HG03442 (cell line): ENCODE results near the gene PKD2L2.
"Not testable (repeated sequence)": the region's sequence is repeated elsewhere in the genome, so short reads cannot be mapped to it uniquely, and the experiment has no call there.

Experiments used
- ATAC-seq: cut with Tn5 transposase; IDR thresholded peaks from one replicate; pipeline ENCODE4 v1.9.1; 2021; ENCODE audit warnings: mild to moderate bottlenecking, moderate library complexity; ENCODE audit not compliant: unreplicated experiment

The PKD2L2 gene

GRCh38 chr5:137888863-137889759 lies at the start of gene PKD2L2:
Gene PKD2L2, plus strand, starts transcription at chr5:137889457. Its CDS starts 35 bp downstream, at chr5:137889492.
- peak; percentile 96 for ATAC-seq

DNA sequence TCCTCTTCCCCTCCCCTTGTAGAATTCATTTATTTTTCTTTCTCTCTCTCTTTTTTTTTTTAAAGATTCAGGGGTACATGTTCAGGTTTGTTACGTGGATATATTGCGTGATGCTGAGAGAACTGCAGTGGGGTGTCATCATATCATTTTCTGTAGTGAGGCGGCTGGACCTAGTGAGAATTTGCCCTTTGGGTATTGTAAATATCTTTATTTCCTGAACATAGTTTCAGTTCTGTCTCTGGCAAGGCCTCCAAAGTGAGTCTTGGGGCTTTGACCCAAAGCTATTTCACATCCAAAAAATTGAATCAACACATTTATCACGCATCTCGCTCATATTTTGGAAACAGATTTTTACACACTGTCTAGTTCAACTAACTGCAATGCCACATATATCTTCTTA lies 47.0 kb upstream of the PKD2L2 start:
- no peak for ATAC-seq

- no peak for ATAC-seq
Observed at GRCh38 chr5:137843676-137844299, 45.5 kb upstream of the PKD2L2 start.

GRCh38 chr5:137845472-137845871 lies 43.8 kb upstream of the PKD2L2 start:
- no peak for ATAC-seq

DNA sequence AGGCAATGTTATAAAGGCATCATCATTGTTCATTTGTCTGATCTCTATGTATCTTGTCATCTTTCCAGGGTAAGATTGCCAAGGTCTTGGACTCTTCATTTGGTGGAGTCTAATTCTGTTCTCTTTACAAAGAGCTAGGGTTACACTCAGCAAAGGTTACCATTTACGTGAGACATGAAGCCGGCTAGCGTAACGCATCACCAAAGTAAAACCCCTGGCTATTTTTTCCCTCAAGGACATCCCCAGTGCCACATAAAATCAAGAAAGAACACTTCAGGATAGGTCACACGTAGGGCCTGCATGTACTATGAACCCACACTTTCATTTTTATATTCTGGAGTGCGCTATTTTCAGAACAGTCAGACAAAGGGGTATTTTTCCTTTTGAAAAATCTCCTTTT lies 41.6 kb upstream of the PKD2L2 start:
- ATAC-seq, result no peak

DNA sequence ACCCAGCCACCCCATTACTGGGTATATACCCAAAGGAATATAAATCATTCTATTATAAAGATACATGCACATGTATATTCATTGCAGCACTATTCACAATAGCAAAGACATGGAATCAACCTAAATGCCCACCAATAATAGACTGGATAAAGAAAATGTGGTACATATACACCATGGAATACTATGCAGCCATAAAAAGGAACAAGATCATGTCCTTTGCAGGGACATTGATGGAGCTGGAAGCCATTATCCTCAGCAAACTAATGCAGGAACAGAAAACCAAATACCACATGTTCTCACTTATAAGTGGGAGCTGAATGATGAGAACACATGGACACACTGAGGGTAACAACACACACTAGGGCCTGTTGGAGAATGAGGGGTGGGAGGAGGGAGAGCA lies 36.1 kb upstream of the PKD2L2 start:
- not testable (repeated sequence) for ATAC-seq

DNA sequence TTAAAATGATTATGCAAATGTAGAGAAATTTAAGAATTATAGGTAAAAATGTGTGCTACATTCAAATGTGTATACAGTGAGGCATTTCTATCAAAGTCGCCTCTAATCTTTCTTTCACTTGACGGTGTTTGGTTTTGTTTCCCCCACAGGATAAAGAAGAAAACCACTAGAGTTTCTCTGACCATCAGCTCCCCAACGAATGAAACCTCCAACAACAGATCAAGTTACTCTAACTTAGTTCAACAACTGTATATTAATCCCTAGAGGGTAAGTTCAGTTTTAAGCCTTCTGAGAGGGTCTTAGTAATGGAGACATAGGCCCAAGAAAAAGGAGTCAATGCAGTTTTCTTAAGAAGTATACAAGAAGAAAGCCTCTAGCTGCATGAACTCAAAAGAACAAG lies 33.1 kb upstream of the PKD2L2 start:
- no peak for ATAC-seq

DNA sequence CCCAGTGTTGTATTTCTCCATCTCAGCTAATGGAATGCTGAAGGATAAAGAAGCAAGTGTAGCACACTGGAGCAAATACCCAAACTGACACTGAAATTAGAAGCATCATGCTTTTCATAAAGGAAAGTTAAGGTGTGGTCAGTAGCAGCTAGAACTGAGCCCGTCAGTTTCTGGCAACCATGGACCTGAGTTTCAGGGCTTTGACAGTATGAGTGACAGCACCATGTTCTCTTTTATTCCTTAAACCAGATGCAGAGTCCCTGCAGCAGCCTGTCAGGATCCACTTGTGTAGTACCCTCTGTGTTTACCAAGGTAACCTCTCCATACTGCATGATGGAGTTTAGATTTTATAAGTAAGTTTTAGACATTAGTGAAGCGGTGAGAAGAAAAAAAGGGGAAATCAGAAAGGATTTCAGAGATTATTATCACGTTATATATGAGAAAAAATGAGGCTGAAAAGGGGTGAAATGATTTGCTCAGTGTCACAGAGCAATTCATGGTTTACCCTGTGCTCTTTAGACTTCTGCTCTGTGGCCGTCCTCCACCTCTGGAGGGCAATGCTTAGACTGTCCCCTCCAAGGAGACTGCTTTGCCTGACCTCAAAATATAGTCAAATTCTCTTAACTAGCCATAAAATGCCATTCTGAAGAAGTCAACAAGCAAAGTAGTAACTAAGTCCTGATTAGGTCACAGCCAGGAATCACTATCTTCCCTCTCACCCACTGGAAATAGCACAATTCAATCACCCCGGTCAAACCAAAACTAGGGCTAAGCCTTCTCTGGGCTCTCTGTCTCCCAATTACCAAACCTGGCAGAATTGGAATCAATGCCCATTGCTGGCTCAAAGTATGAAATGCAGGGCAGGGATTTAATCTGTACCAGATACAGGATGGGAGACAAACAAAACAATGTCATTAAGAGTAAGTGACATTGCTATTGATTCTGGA lies 32.1 kb upstream of the PKD2L2 start:
- peak; percentile 44 for ATAC-seq

DNA sequence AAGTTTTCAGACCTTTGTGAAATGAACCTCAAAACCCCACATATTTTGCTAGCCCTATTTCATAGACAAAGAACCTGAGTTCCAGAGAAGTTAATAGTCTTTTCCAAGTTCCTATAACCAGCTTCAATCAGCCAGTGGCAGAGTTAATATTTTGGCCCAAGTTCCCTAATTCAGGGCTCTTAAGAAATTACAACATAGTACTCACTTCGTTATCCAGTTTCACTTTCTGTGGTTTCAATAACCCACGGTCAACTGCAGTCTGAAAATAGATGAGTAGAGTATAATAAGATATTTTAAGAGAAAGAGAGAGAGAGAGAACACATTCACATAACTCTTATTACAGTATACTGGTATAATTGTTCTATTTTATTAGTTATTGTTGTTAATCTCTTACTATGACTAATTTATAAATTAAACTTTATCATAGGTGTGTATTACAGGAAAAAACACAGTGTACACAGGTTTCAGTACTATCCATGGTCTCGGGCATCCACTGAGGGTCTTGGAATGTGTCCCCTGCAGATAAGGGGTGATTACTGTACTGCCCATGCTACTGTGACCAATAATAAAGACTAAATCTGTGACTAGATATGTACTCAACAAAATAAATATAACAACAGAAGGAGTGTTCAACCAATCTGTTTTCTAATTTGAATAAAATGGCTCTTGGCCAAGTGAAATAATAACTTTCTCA lies 30.9 kb upstream of the PKD2L2 start:
- ATAC-seq, result peak; percentile 81

- ATAC-seq, result no peak
Observed at GRCh38 chr5:137858954-137859353, 30.3 kb upstream of the PKD2L2 start.

DNA sequence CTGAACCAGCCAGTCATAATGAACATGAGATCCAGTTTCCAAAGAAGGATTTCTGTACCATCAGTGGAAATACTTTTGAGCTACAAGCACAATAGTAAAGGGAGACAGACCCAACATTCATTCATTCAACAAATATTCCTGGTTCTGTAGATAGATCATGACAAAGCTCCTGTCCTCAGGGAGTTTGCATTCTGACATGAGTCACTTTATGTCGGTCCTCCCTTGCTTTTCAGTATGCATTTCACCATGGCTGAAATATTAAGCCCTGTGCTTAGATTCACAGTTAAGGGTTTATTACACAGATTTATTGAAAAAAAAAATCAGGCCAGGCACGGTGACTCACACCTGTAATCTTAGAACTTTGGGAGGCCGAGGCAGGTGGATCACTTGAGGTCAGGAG lies 27.0 kb upstream of the PKD2L2 start:
- ATAC-seq, result no peak

GRCh38 chr5:137863653-137864052 lies 25.6 kb upstream of the PKD2L2 start:
- ATAC-seq, result not testable (repeated sequence)

GRCh38 chr5:137866541-137867388 lies 22.5 kb upstream of the PKD2L2 start:
- ATAC-seq, result no peak

DNA sequence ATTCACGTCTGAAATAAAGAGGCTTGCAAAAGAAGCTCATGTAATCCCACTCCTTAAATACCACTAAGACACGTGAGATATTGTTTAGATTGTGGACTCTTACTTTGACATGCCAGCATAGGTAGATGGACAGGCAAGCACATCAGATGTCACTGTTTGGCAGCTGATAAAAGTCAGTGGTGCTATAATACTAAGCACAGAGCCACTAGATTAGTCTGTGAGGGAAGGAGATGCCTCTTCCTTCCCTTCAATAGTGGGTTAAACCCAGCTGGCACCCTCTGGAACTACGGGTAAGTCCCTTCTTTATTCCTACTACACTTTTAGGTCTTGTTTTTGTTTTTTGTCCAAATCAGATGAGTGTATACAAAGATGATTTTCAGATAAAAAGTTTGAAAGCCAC lies 21.6 kb upstream of the PKD2L2 start, which contains the start of gene MYOT:
TSS of gene MYOT (plus strand) at position 197 of the 400 bp plus-strand sequence. CDS start 2,792 bp downstream, outside the sequence.
- no peak for ATAC-seq

DNA sequence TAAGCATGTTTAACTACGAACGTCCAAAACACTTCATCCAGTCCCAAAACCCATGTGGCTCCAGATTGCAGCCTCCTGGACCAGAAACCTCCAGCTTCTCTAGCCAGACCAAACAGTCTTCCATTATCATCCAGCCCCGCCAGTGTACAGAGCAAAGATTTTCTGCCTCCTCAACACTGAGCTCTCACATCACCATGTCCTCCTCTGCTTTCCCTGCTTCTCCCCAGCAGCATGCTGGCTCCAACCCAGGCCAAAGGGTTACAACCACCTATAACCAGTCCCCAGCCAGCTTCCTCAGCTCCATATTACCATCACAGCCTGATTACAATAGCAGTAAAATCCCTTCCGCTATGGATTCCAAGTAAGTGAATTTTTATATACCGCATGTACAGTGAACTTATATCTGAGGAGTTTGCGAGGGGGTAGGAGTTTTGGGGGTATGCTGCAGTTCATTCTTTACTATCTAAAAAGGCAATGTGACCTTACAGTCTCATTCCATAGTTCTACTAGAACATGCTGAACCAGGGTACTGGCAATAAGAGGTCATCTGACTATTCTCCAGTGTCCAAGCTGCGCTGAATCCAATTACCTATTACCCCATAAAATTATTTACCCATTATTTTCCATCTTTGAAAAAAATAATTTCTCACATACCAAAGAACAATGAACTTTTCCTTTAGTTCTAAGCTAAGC lies 18.5 kb upstream of the PKD2L2 start:
- no peak for ATAC-seq

DNA sequence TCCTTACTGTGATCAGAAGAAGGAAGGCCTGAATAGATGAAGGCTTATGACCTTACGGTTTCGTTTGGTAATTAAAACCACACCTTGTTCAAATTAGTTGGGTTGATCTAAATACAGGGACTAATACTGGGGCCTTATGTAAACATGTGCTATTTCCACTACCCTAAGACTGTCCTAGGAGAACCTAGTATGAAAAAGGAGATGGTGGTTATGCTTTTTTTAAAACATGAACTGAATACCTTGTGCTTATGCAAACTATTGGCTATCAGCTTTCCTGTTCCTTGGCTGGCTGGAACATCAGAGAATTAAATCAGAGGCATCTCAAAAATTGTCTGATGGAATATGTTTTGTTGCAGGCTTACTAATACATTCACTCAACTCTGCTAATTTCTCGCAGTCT lies 17.7 kb upstream of the PKD2L2 start:
- ATAC-seq, result no peak

GRCh38 chr5:137872466-137872865 lies 16.8 kb upstream of the PKD2L2 start:
- no peak for ATAC-seq

- ATAC-seq, result no peak
Observed at GRCh38 chr5:137876101-137876500, 13.2 kb upstream of the PKD2L2 start.

DNA sequence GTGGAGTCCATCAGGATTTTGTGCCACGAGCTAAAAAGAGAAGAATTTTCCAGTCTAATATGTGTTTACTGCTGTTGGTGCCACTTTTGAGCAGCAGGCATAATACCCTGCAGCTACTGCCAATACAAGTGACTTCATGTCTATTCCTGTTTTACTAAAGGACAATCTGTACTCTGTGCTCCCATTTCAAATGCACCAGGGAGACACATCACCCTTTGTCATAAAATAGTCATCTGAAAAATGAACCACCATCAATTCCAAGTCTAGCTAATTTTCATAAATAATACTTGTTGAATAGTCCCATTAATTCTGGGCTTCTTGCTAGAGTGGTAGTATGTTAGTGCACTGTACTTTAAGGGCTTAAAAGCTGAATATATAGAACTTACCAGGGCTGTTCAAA lies 8.9 kb upstream of the PKD2L2 start:
- no peak for ATAC-seq
